Measurements from ENCODE around the gene SLC35B2. TPM values are rescaled to one million over a fixed set of nuclear protein-coding genes. Genes with fewer than 3 reads are reported as not detected.
A peak's percentile ranks its signal among the peaks of the same experiment; 100 is the strongest.

SLC35B2 gene
- 34.0 TPM for polyA plus RNA-seq (2013)

GRCh38 chr6:44257025-44257752, at the start of gene SLC35B2:
SLC35B2 (minus strand) TSS chr6:44257528; CDS start chr6:44257410, 118 bp downstream.
- Histone ChIP-seq H3K4me3 (ENCODE audit: control insufficient read depth in 1 of 7, extremely low read depth in 1 of 7, insufficient read depth in 4 of 7, low read depth in 2 of 7, low read length in 6 of 7) (peak within 1 kb of the TSS; percentile 63 to 89 (median 83)), H3K4me1 (ENCODE audit: control extremely low read depth in 1 of 4, control insufficient read depth in 4 of 4, insufficient read depth in 4 of 4, low read length in 3 of 4) (peaks cover 4 to 42% (median 29%) of the 10 kb centered on the region in 4 experiments), H3K9me3 (ENCODE audit: control extremely low read depth in 1 of 5, control insufficient read depth in 4 of 5, insufficient read depth in 2 of 5, low read depth in 1 of 5, low read length in 4 of 5) (no peaks in the 10 kb centered on the region), H3K36me3 (ENCODE audit: control insufficient read depth in 4 of 4, insufficient read depth in 4 of 4, low read length in 3 of 4) (peaks cover 17 to 74% (median 56%) of the 10 kb centered on the region in 4 experiments), H3K27ac (ENCODE audit: insufficient read depth in 1 of 2, low read depth in 1 of 2, low read length in 2 of 2, poor library complexity in 1 of 2, severe bottlenecking in 2 of 2) (peak within 1 kb of the TSS; percentile 46 to 73), H3K27me3 (replicated peaks in 2 of 5; ENCODE audit: control insufficient read depth in 4 of 5, insufficient read depth in 5 of 5, low read length in 4 of 5) (no peaks in the 10 kb centered on the region)
- ChIA-PET POLR2A (interaction anchor here (0.7 to 4.5 kb wide), 4 partner anchors 11 to 80 kb away, joined by 3 to 42 read pairs (median 4); partner anchors contain the start of gene HSP90AB1), CTCF (interaction anchor here (0.6 to 5.0 kb wide), 21 partner anchors 7 to 742 kb away, joined by 3 to 35 read pairs (median 4); partner anchors contain the start of genes AARS2 and HSP90AB1)
- peak; percentile 50 to 77 (median 69) for DNase-seq
- under 1% methylated on average over 76 of the region's 80 CpGs for WGBS (ENCODE audit: insufficient coverage)

GRCh38 chr6:44306710-44307109, 49.4 kb upstream of the SLC35B2 start:
- ChIA-PET CTCF (interaction anchor here (0.9 to 12.8 kb wide), 7 partner anchors 8 to 36 kb away, joined by 3 to 202 read pairs (median 7); partner anchors contain the start of genes NFKBIE and TMEM151B), POLR2A (no interaction called here)
- peaks cover 12 to 92% (median 76%) of the 10 kb centered on the region in 4 experiments for H3K36me3 ChIP-seq (ENCODE audit: control insufficient read depth in 4 of 4, insufficient read depth in 4 of 4, low read length in 3 of 4)
- no peak overlapping the region for H3K27ac ChIP-seq (ENCODE audit: insufficient read depth in 1 of 2, low read depth in 1 of 2, low read length in 2 of 2, poor library complexity in 1 of 2, severe bottlenecking in 2 of 2)
- H3K9me3 ChIP-seq (ENCODE audit: control extremely low read depth in 1 of 5, control insufficient read depth in 4 of 5, insufficient read depth in 2 of 5, low read depth in 1 of 5, low read length in 4 of 5) = no peaks in the 10 kb centered on the region
- WGBS (ENCODE audit: insufficient coverage) = 97% methylated on average over 5 of the region's 8 CpGs
- H3K27me3 ChIP-seq (replicated peaks in 2 of 5; ENCODE audit: control insufficient read depth in 4 of 5, insufficient read depth in 5 of 5, low read length in 4 of 5) = no peaks in the 10 kb centered on the region
- no peak for DNase-seq
- no peak overlapping the region for H3K4me3 ChIP-seq (ENCODE audit: control insufficient read depth in 1 of 7, extremely low read depth in 1 of 7, insufficient read depth in 4 of 7, low read depth in 2 of 7, low read length in 6 of 7)
- peaks cover 0 to under 1% (median 0%) of the 10 kb centered on the region in 4 experiments for H3K4me1 ChIP-seq (ENCODE audit: control extremely low read depth in 1 of 4, control insufficient read depth in 4 of 4, insufficient read depth in 4 of 4, low read length in 3 of 4)

- Histone ChIP-seq H3K27me3 (replicated peaks in 2 of 5; ENCODE audit: control insufficient read depth in 4 of 5, insufficient read depth in 5 of 5, low read length in 4 of 5) (no peaks in the 10 kb centered on the region), H3K4me3 (ENCODE audit: control insufficient read depth in 1 of 7, extremely low read depth in 1 of 7, insufficient read depth in 4 of 7, low read depth in 2 of 7, low read length in 6 of 7) (no peak overlapping the region), H3K27ac (ENCODE audit: insufficient read depth in 1 of 2, low read depth in 1 of 2, low read length in 2 of 2, poor library complexity in 1 of 2, severe bottlenecking in 2 of 2) (no peak overlapping the region), H3K4me1 (ENCODE audit: control extremely low read depth in 1 of 4, control insufficient read depth in 4 of 4, insufficient read depth in 4 of 4, low read length in 3 of 4) (no peaks in the 10 kb centered on the region), H3K36me3 (ENCODE audit: control insufficient read depth in 4 of 4, insufficient read depth in 4 of 4, low read length in 3 of 4) (peaks cover 12 to 92% (median 74%) of the 10 kb centered on the region in 4 experiments), H3K9me3 (ENCODE audit: control extremely low read depth in 1 of 5, control insufficient read depth in 4 of 5, insufficient read depth in 2 of 5, low read depth in 1 of 5, low read length in 4 of 5) (no peaks in the 10 kb centered on the region)
- ChIA-PET POLR2A (interaction anchor here (0.7 to 1.5 kb wide), 6 partner anchors 8 to 59 kb away, joined by 3 to 5 read pairs (median 3); partner anchors contain the start of gene AARS2), CTCF (interaction anchor here (0.6 to 12.8 kb wide), 21 partner anchors 9 to 217 kb away, joined by 3 to 202 read pairs (median 5); partner anchors contain the start of genes AARS2, NFKBIE and TMEM151B)
- WGBS (ENCODE audit: insufficient coverage) = 85% methylated on average over 4 of the region's 5 CpGs
- no peak for DNase-seq
Observed at GRCh38 chr6:44305200-44305725, 47.9 kb upstream of the SLC35B2 start.

- DNase-seq = peak; percentile 45 to 59 (median 58)
- Histone ChIP-seq H3K4me1 (ENCODE audit: control extremely low read depth in 1 of 4, control insufficient read depth in 4 of 4, insufficient read depth in 4 of 4, low read length in 3 of 4) (no peaks in the 10 kb centered on the region), H3K27ac (ENCODE audit: insufficient read depth in 1 of 2, low read depth in 1 of 2, low read length in 2 of 2, poor library complexity in 1 of 2, severe bottlenecking in 2 of 2) (no peak overlapping the region), H3K9me3 (ENCODE audit: control extremely low read depth in 1 of 5, control insufficient read depth in 4 of 5, insufficient read depth in 2 of 5, low read depth in 1 of 5, low read length in 4 of 5) (no peaks in the 10 kb centered on the region), H3K27me3 (replicated peaks in 2 of 5; ENCODE audit: control insufficient read depth in 4 of 5, insufficient read depth in 5 of 5, low read length in 4 of 5) (no peaks in the 10 kb centered on the region), H3K4me3 (ENCODE audit: control insufficient read depth in 1 of 7, extremely low read depth in 1 of 7, insufficient read depth in 4 of 7, low read depth in 2 of 7, low read length in 6 of 7) (no peak overlapping the region), H3K36me3 (ENCODE audit: control insufficient read depth in 4 of 4, insufficient read depth in 4 of 4, low read length in 3 of 4) (peaks cover 12 to 89% (median 71%) of the 10 kb centered on the region in 4 experiments)
- ChIA-PET POLR2A (interaction anchor here (0.7 to 1.5 kb wide), 5 partner anchors 8 to 48 kb away, joined by 3 to 5 read pairs (median 3); partner anchors contain the start of gene AARS2), CTCF (interaction anchor here (0.6 to 12.8 kb wide), 23 partner anchors 9 to 210 kb away, joined by 3 to 202 read pairs (median 5); partner anchors contain the start of genes AARS2, NFKBIE and TMEM151B)
- 85% methylated on average over 18 of the region's 25 CpGs for WGBS (ENCODE audit: insufficient coverage)
Observed at GRCh38 chr6:44304282-44305199, 47.2 kb upstream of the SLC35B2 start.

- Histone ChIP-seq H3K4me3 (ENCODE audit: control insufficient read depth in 1 of 7, extremely low read depth in 1 of 7, insufficient read depth in 4 of 7, low read depth in 2 of 7, low read length in 6 of 7) (no peak overlapping the region), H3K27ac (ENCODE audit: insufficient read depth in 1 of 2, low read depth in 1 of 2, low read length in 2 of 2, poor library complexity in 1 of 2, severe bottlenecking in 2 of 2) (no peak overlapping the region), H3K27me3 (replicated peaks in 2 of 5; ENCODE audit: control insufficient read depth in 4 of 5, insufficient read depth in 5 of 5, low read length in 4 of 5) (peaks cover 0 to 3% (median 0%) of the 10 kb centered on the region in 5 experiments), H3K9me3 (ENCODE audit: control extremely low read depth in 1 of 5, control insufficient read depth in 4 of 5, insufficient read depth in 2 of 5, low read depth in 1 of 5, low read length in 4 of 5) (no peaks in the 10 kb centered on the region), H3K36me3 (ENCODE audit: control insufficient read depth in 4 of 4, insufficient read depth in 4 of 4, low read length in 3 of 4) (peaks cover 10 to 84% (median 64%) of the 10 kb centered on the region in 4 experiments), H3K4me1 (ENCODE audit: control extremely low read depth in 1 of 4, control insufficient read depth in 4 of 4, insufficient read depth in 4 of 4, low read length in 3 of 4) (no peaks in the 10 kb centered on the region)
- CTCF ChIA-PET = interaction anchor here (0.9 to 12.8 kb wide), 10 partner anchors 8 to 49 kb away, joined by 3 to 202 read pairs (median 6); partner anchors contain the start of genes AARS2, NFKBIE and TMEM151B
- DNase-seq = no peak
- POLR2A ChIA-PET = no interaction called here
- WGBS (ENCODE audit: insufficient coverage) = 98% methylated on average over 6 of the region's 6 CpGs
Observed at GRCh38 chr6:44303842-44304241, 46.5 kb upstream of the SLC35B2 start.

GRCh38 chr6:44302856-44303255, 45.5 kb upstream of the SLC35B2 start:
- H3K36me3 ChIP-seq (ENCODE audit: control insufficient read depth in 4 of 4, insufficient read depth in 4 of 4, low read length in 3 of 4) = peaks cover 9 to 80% (median 62%) of the 10 kb centered on the region in 4 experiments
- peaks cover 0 to 13% (median 6%) of the 10 kb centered on the region in 5 experiments for H3K27me3 ChIP-seq (replicated peaks in 2 of 5; ENCODE audit: control insufficient read depth in 4 of 5, insufficient read depth in 5 of 5, low read length in 4 of 5)
- no peak overlapping the region for H3K27ac ChIP-seq (ENCODE audit: insufficient read depth in 1 of 2, low read depth in 1 of 2, low read length in 2 of 2, poor library complexity in 1 of 2, severe bottlenecking in 2 of 2)
- POLR2A ChIA-PET = no interaction called here
- 100% methylated on average over 9 of the region's 12 CpGs for WGBS (ENCODE audit: insufficient coverage)
- no peak for DNase-seq
- no peaks in the 10 kb centered on the region for H3K9me3 ChIP-seq (ENCODE audit: control extremely low read depth in 1 of 5, control insufficient read depth in 4 of 5, insufficient read depth in 2 of 5, low read depth in 1 of 5, low read length in 4 of 5)
- no peak overlapping the region for H3K4me3 ChIP-seq (ENCODE audit: control insufficient read depth in 1 of 7, extremely low read depth in 1 of 7, insufficient read depth in 4 of 7, low read depth in 2 of 7, low read length in 6 of 7)
- CTCF ChIA-PET = interaction anchor here (0.9 to 12.8 kb wide), 8 partner anchors 11 to 49 kb away, joined by 3 to 202 read pairs (median 6); partner anchors contain the start of genes AARS2, NFKBIE and TMEM151B
- H3K4me1 ChIP-seq (ENCODE audit: control extremely low read depth in 1 of 4, control insufficient read depth in 4 of 4, insufficient read depth in 4 of 4, low read length in 3 of 4) = peaks cover 0 to 2% (median under 1%) of the 10 kb centered on the region in 4 experiments

Data from common myeloid progenitor, CD34-positive (primary cell).